SKM-1 (cell line): Measurements from ENCODE around the gene DNAL1.

ENCODE experiments used
- DNase-seq: peaks from one replicate; lab custom pipeline; 2025; ENCODE audit not compliant: unreplicated experiment; lab: John Stamatoyannopoulos, UW

Gene DNAL1

DNA sequence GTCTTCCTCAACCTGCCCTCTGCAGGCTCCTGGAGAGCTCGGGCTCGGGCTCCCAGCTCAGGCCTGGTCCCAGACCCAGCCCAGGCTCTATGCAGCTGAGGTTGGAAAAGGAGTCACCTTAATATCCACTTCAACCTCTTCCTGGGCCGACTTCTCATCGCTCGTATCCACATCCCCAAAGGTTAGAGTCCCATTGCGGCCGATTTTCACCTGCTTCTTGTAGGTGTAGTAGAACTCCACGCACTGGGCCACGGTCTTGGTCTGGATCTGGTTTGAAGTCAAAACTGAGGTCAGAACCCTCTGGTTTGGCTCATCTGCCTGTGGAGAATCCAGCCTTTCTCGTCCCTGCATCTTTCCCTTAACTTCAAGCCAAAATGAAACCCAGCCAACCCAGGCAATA lies 77.8 kb downstream of the DNAL1 start:
- no peak for DNase-seq

DNA sequence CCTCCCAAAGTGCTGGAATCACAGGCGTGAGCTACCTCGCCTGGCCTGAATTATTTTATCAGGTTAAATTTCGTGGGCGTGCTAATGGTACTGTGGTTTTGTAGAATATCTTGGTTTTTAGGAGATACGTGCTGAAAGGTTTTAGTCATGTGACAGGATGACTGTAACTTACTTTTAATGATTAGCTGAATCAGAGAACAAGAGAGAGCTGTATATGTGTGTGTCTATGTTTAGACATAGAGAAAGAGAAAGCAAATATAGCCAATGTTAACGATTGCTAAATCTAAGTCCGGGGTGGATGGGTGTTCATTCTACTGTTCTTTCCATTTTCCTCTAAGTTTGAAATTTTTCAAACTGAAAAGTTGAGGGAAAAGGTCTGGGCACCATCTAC lies 78.6 kb downstream of the DNAL1 start:
- DNase-seq: no peak

DNA sequence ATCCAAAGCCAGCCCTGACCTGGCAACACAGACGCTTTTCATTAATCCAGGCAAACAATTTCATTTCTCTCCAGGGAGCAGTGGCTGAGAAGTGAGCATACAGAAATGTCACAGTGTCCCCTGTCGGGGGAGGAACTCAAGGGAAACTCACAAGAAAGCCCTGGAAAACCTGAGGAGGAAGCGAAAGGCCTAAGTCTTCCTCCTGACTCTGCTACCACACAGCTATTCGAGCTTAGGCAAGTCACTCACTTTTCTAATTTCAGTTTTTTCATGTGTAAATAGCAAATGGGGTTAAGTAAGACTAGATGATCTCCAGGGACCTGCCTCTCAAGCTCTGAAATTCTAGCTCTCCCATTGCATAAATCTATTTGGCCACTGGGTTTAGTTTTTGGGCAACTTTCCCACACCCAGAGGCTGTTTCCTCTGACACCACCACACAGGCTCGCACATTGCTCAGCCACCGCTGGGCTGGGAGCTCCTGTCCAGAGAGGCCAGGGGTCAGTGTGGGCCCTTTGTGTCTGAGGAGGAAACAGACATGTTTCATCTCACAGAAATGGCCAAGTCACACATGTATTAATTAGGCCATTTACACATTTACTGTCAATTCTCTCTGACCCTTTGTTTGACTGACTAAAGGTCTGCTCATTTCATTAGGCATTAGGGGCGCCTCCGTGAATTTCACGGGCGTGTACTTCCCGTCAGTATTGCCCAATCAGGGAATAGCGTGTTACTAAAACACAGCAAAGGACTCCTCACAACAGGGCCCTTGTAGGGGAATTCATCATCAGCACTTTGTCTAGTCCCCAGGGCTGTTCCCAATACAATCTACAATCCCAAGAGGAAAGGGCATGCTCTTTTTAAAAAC lies 79.2 kb downstream of the DNAL1 start:
- DNase-seq: peak; percentile 3

DNA sequence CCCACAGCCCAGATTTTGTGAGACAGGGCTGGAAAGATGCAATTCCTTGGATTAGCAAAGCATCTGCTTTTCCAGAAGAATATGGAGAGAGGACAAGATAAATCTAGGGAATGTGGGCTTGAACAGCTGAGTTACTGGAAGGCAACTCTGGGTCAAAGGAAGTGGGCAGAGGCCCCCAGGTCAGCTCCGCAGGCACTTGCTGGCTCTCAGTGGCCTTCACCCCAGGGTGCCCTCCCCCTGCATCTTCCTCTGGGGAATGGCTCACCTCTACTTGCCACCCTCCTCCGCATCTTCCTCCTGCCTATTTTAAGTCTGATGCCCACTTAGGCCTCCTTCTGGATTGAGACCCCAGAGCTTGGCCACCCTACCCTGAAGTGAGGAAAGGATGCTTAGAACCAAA lies 79.9 kb downstream of the DNAL1 start:
- DNase-seq: no peak

- DNase-seq: no peak
Measured at GRCh38 chr14:73725116-73726024, 80.6 kb downstream of the DNAL1 start.

DNA sequence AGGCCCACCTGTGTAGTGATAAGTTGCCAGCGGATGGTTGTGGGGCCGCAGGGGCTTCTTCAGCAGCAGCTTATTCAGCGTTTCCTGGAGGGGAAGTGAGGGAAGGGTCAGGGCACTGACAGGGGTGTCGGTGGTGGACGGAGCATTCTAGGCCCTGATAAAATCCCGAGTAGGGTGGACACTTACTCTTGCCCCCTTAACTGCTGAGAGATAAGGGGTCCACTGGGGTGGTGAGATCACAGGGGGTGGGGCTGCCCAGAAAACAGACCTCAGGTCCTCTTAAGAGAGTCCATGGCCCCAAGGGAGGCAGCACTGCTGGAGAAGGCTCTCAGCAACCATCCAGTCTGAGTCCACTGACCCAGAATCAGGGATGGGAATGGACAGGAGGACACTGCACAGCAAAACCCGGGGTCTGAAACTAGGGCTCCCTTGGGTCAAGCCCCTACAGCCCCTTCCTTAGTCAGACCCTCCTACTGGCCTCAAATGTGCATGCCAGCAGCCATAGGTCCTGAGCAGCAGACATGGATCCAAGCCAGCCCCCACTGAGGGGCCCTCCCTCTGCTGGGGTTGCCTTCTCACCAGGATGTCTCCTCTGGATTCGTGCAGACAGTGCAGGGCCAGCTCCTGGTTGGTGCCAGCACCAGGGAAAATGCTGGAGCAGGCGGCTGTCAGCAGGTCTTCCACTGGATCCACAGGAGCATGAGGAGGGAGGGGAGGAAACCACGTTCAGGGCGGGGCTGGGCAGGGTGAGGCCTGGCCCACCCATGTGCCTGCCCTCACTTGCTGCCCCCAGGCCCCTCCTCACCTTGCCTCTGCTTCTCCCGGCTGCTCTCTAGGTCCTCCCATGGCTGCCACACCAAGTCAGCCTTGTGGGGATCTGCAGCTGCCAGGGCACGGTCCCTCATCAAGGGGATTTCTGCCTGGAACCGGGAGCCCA lies 81.5 kb downstream of the DNAL1 start:
- DNase-seq: no peak

DNA sequence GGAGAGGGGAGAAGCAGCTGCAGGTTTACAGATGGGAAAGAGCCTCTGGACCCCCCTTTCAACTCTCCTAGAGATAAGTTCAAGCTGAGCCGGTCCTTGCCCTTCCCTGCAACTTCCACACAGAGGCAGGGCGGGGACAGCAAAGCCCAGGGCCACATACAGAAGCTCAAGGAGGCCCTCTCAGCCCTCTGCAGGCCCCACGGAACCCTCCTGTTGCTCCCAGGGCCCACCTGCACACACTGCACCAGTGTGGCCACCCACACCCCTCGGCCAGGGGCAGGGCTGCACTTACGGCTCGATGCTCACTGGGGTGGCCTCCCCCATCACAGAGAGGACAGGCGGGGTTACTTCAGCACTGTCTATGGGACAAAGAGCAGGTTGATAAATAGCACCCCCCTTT lies 82.4 kb downstream of the DNAL1 start:
- no peak for DNase-seq

- DNase-seq: peak; percentile 57
Measured at GRCh38 chr14:73728717-73729330, 84.0 kb downstream of the DNAL1 start.

GRCh38 chr14:73729556-73730265 lies 84.9 kb downstream of the DNAL1 start:
- DNase-seq: no peak

DNA sequence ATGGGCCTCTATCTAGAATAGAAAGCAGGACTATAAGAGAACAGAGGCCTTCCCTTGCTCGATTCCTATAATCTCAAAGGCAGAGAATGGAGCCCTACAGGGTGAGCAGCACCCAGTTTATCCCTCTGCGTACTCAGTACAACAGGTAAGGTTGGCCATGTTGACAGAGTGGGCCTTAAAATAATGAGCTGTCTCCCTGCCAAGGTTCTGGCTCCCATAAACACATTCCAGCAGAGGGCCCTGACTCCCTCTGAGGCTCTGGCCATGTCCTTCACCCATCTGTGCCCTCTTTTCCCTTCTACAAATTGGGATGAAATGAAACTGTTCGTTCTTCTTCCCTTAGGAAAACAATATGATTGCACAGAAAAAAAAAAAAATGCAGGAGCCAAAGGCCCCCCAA lies 86.3 kb downstream of the DNAL1 start:
- no peak for DNase-seq

GRCh38 chr14:73732006-73732405 lies 87.2 kb downstream of the DNAL1 start:
- DNase-seq: no peak

GRCh38 chr14:73736842-73737241 lies 92.1 kb downstream of the DNAL1 start:
- no peak for DNase-seq

DNA sequence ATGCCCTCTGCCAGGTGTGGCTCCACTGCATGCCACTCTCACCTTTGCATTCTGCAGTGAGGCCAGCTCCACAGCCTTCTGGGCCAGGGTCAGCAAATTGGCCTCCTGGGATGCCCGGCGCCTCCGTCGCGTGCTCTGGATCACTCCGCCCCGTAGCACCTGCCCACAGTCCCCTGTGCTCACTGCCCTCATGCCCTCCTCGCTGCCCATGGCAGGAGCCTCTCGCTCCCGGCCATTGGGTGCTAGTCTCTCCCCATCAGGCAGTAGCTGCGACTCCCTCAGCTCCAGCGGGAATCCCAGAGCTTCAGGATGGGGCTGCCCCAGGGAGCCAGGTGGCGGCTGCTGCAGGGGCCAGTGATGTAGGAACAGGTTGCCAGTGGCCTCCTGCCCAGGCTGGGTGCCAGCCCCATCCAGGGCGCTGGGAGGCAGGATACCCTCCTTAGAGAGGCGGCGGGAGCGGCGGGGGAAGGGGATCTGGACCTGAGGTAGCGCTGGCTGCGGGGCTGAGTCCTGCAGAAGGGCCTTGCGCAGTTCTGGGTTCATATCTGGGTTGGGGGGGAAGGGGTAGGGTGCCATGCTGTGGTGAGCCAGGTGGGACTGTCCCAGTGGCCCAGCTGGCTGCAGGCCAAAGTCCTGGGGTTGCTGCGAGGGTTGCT lies 93.9 kb downstream of the DNAL1 start:
- no peak for DNase-seq

DNA sequence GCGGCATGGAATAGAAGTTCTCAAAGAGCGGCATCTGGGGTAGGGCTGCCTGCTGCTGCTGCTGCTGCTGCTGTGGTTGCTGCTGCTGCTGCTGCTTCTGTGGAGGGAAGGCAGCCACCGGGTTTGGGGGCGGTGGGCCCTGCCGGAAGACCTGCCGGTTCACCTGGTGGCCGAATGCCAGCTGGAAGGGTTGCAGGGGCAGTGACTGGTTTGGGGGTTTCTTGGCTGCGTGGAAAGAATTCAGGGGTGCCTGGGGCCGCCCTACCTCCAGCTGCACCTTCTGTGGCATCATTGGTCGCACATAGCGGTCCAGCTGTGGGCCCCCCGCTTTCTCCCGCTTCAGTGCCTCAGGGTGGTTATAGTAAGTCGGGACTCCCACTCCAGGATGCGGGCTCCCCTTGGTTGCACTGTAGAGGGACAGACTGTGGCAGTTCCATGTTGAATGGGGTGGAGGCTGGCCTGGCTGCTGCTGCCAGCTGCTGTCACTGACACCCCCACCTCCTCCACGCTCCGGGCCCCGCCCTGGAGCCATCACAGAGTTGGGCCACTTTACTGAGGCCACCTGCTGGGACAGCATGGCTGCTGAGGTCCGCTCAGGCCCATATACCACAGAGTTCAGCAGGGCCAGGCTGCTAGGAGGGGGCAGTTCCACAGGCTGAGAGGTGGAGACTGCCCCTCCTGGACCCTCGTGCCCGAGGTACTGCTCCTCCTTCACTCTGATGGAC lies 94.5 kb downstream of the DNAL1 start:
- DNase-seq: no peak

- DNase-seq: no peak
Measured at GRCh38 chr14:73739899-73740617, 95.3 kb downstream of the DNAL1 start.

DNA sequence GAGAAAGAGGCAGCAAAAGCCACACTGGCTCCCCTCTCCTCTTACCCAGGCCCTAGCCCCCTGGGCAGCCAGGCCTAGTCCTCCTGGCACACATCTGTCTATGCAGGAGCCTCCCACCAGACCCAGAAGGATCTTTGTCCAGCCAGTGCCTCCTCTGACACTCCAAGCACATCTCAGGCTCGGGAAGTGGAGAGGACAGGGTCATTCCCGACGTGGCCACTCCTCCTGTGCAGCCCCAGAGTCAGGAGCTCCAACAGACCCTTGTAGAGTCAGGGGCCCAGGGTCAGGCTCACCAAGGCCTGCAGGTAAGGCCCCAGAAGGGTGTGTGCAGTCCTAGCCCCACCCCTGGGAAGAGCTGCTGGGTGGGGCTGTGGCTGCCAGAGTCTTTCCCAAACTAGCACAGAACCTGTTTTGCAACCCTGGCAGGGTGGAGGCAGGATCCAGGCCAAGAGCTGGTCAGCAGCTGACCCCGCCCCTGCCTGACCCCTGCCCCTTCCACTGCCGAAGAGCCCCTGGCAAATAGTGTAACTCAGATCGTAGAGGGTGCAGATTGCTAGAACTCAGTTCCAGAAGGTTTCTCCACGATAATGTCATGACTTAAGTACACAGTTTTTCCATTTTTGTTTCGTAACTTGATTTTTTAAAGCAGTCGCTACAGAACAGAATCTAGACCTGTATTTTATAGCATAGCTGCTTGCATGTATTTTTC lies 96.0 kb downstream of the DNAL1 start:
- DNase-seq: no peak

DNA sequence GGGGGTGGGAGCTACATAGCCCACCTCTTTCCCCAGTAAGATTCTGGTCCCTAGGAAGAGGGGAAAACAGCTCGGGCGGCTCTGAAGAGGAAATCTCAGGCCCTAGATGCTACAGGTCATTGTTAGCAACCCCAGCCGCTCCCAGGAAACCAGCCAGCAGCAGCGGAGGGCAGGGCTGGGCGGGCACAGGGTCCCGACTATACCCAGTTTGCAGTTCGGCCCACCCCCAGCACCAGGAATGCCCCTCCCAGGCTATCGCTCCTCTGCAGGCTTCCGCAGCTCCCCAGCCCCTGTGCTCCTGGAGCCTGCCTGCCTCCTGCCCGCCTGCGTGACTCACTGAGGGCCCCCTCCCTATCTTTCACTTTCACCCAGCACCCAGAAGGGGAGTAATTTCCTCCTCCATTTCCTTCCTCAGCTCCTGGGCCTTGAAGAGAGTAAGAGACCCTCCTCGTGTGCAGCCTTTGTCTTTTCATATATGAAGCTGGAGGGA lies 96.6 kb downstream of the DNAL1 start:
- DNase-seq: peak; percentile 37
